Endothelial cell of umbilical vein (primary cell): ENCODE data around the gene SLC12A9.

Experiments
- EZH2 ChIP-seq: IDR thresholded peaks from 2 replicates; pipeline ENCODE4 v1.6.1; 2012; ENCODE audit warnings: borderline replicate concordance, low read depth, mild to moderate bottlenecking, moderate library complexity, low read length, inconsistent platforms; ENCODE audit not compliant: severe bottlenecking
- JUN ChIP-seq: IDR thresholded peaks from 2 replicates; pipeline ENCODE4 v1.6.1; 2011; ENCODE audit warnings: borderline replicate concordance, low read depth; ENCODE audit not compliant: insufficient read length, insufficient read depth
- MYC ChIP-seq: IDR thresholded peaks from one replicate; pipeline ENCODE4 v1.6.1; 2011; ENCODE audit warnings: mild to moderate bottlenecking, low read depth, low read length
- POLR2A ChIP-seq: IDR thresholded peaks from 2 replicates; pipeline ENCODE4 v1.6.1; 2012; ENCODE audit warnings: low read depth, mild to moderate bottlenecking, control low read depth, low read length
- POLR2AphosphoS5 ChIP-seq: IDR thresholded peaks from 2 replicates; pipeline ENCODE4 v1.6.1; 2012; ENCODE audit warnings: low read depth, mild to moderate bottlenecking, control low read depth, low read length, moderate library complexity; ENCODE audit not compliant: insufficient read depth
- TF ChIP-seq, protein P1 (sequence below), 2 donors: IDR thresholded peaks; 1 replicate in 1 of 2; 2 replicates in 1 of 2; pipeline ENCODE4 v1.5.1; 2011; ENCODE audit warnings: low read length in 2 of 2, mild to moderate bottlenecking in 2 of 2, moderate library complexity in 2 of 2, control low read depth in 1 of 2, inconsistent platforms in 1 of 2, low read depth in 1 of 2; ENCODE audit not compliant: insufficient read depth in 1 of 2; ENCODE audit errors: extremely low read depth in 1 of 2
- TF ChIP-seq, protein P2 (sequence below): IDR thresholded peaks from 2 replicates; pipeline ENCODE4 v1.6.1; 2011; ENCODE audit not compliant: insufficient read depth, insufficient read length

- TF ChIP-seq POLR2A (no peak), EZH2 (no peak), POLR2AphosphoS5 (no peak), MYC (no peak), JUN (no peak)
- TF ChIP-seq, protein P1, sequence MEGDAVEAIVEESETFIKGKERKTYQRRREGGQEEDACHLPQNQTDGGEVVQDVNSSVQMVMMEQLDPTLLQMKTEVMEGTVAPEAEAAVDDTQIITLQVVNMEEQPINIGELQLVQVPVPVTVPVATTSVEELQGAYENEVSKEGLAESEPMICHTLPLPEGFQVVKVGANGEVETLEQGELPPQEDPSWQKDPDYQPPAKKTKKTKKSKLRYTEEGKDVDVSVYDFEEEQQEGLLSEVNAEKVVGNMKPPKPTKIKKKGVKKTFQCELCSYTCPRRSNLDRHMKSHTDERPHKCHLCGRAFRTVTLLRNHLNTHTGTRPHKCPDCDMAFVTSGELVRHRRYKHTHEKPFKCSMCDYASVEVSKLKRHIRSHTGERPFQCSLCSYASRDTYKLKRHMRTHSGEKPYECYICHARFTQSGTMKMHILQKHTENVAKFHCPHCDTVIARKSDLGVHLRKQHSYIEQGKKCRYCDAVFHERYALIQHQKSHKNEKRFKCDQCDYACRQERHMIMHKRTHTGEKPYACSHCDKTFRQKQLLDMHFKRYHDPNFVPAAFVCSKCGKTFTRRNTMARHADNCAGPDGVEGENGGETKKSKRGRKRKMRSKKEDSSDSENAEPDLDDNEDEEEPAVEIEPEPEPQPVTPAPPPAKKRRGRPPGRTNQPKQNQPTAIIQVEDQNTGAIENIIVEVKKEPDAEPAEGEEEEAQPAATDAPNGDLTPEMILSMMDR (IDR thresholded peaks at IDR 0.05; ENCODE audit: extremely low read depth in 1 of 2, insufficient read depth in 1 of 2, low read depth in 1 of 2, low read length in 2 of 2) = no peak
- TF ChIP-seq, protein P2, sequence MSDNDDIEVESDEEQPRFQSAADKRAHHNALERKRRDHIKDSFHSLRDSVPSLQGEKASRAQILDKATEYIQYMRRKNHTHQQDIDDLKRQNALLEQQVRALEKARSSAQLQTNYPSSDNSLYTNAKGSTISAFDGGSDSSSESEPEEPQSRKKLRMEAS = no peak
These were observed 40.9 kb downstream of the SLC12A9 start for GRCh38 chr7:100893318-100893895.
